Neural crest cell (in vitro differentiated cells): Measurements from ENCODE around the gene OXLD1. TPM values are rescaled to one million over a fixed set of nuclear protein-coding genes. Genes with fewer than 3 reads are reported as not detected.
A peak's percentile ranks its signal among the peaks of the same experiment; 100 is the strongest.

Source experiments
- DNase-seq: peaks from one replicate; pipeline ENCODE4 v3.0.0; 2021; ENCODE audit warnings: low read depth, mixed read lengths, low spot score
- H3K27ac Mint-ChIP-seq: one replicate; pipeline ENCODE4 v1.8.0; 2021; ENCODE audit warnings: mild to moderate bottlenecking, mixed read lengths; ENCODE audit not compliant: unreplicated experiment
- H3K27me3 Mint-ChIP-seq: 2 replicates; pipeline ENCODE4 v1.8.0; 2021; ENCODE audit warnings: low read depth, mild to moderate bottlenecking, mixed read lengths
- H3K36me3 Mint-ChIP-seq: 2 replicates; pipeline ENCODE4 v1.8.0; 2021; ENCODE audit warnings: low read depth, mild to moderate bottlenecking, mixed read lengths
- H3K4me1 Mint-ChIP-seq: 2 replicates; pipeline ENCODE4 v1.8.0; 2021; ENCODE audit warnings: mixed read lengths
- H3K4me3 Mint-ChIP-seq: one replicate; pipeline ENCODE4 v1.8.0; 2021; ENCODE audit warnings: mild to moderate bottlenecking, mixed read lengths
- H3K9me3 Mint-ChIP-seq: 2 replicates; pipeline ENCODE4 v1.8.0; 2021; ENCODE audit warnings: mixed read lengths
- total RNA-seq: library from RNA; stranded (reverse); gene quantifications from 2 replicates; pipeline ENCODE4 v1.2.1, GENCODE V29; 2021
- TF ChIP-seq, protein P1 (sequence below): fragments of 200-600 bp; sonication (generic); conservative IDR thresholded peaks from 2 replicates; pipeline ENCODE4 v1.5.0; 2021; ENCODE audit warnings: antibody characterized with exemption, mild to moderate bottlenecking

The OXLD1 gene
- total RNA-seq, 1 donor from 2014 or later, result 28.2 TPM

GRCh38 chr17:81640011-81640410, 26.4 kb downstream of the OXLD1 start:
- H3K9me3 Mint-ChIP-seq, result no peaks in the 10 kb centered on the region
- H3K27me3 Mint-ChIP-seq, result no peaks in the 10 kb centered on the region
- no peak for DNase-seq
- H3K36me3 Mint-ChIP-seq, result no peaks in the 10 kb centered on the region
- H3K4me1 Mint-ChIP-seq, result peaks cover 14% of the 10 kb centered on the region
- no peak overlapping the region for H3K27ac Mint-ChIP-seq
- H3K4me3 Mint-ChIP-seq, result peak overlapping the region; percentile 74
- TF ChIP-seq, protein P1, sequence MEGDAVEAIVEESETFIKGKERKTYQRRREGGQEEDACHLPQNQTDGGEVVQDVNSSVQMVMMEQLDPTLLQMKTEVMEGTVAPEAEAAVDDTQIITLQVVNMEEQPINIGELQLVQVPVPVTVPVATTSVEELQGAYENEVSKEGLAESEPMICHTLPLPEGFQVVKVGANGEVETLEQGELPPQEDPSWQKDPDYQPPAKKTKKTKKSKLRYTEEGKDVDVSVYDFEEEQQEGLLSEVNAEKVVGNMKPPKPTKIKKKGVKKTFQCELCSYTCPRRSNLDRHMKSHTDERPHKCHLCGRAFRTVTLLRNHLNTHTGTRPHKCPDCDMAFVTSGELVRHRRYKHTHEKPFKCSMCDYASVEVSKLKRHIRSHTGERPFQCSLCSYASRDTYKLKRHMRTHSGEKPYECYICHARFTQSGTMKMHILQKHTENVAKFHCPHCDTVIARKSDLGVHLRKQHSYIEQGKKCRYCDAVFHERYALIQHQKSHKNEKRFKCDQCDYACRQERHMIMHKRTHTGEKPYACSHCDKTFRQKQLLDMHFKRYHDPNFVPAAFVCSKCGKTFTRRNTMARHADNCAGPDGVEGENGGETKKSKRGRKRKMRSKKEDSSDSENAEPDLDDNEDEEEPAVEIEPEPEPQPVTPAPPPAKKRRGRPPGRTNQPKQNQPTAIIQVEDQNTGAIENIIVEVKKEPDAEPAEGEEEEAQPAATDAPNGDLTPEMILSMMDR, result no peak

GRCh38 chr17:81638683-81639082, 27.7 kb downstream of the OXLD1 start:
- Mint-ChIP-seq H3K27me3 (no peaks in the 10 kb centered on the region), H3K4me1 (peaks cover 14% of the 10 kb centered on the region), H3K27ac (no peak overlapping the region), H3K9me3 (no peaks in the 10 kb centered on the region), H3K4me3 (peak overlapping the region; percentile 82), H3K36me3 (no peaks in the 10 kb centered on the region)
- DNase-seq, result no peak
- TF ChIP-seq, protein P1, result no peak

- H3K27ac Mint-ChIP-seq, result peak within 1 kb of the TSS; percentile 96
- H3K9me3 Mint-ChIP-seq, result no peaks in the 10 kb centered on the region
- peak within 1 kb of the TSS; percentile 96 for H3K4me3 Mint-ChIP-seq
- H3K36me3 Mint-ChIP-seq, result no peaks in the 10 kb centered on the region
- DNase-seq, result peak; percentile 88
- no peaks in the 10 kb centered on the region for H3K27me3 Mint-ChIP-seq
- TF ChIP-seq, protein P1, result no peak
- peaks cover 14% of the 10 kb centered on the region for H3K4me1 Mint-ChIP-seq
Measured at GRCh38 chr17:81636505-81637288, 29.7 kb downstream of the OXLD1 start, which contains the start of the genes NPLOC4 and TSPAN10. Gene NPLOC4 (minus strand): TSS chr17:81637112. CDS start chr17:81636930, 182 bp downstream. Gene TSPAN10 (plus strand): TSS chr17:81637196. CDS start chr17:81642413, 5,217 bp downstream.

DNA sequence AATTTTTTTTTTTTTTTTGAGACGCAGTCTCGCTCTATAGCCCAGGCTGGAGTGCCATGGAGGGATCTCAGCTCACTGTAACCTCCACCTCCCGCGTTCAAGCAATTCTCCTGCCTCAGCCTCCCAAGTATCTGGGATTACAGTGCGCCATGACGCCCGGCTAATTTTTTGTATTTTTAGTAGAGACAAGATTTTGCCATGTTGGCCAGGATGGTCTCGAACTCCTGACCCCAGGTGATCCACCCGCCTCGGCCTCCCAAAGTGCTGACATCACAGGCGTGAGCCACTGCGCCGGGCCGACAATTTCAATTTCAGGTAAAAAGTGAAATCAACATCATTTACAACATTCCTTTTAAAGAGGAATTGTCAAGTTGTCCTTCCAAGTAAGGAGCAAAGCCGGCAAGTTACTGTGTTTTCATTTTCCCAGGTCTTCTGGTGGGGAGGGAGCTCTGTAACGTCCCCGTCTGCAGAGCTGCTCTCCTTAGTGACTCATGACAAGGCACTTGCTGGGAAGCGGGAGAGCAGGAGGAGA, 30.4 kb downstream of the OXLD1 start:
- H3K9me3 Mint-ChIP-seq, result no peaks in the 10 kb centered on the region
- no peak for DNase-seq
- peak overlapping the region; percentile 96 for H3K4me3 Mint-ChIP-seq
- TF ChIP-seq, protein P1, result no peak
- H3K27ac Mint-ChIP-seq, result peak overlapping the region; percentile 96
- peaks cover 14% of the 10 kb centered on the region for H3K4me1 Mint-ChIP-seq
- H3K36me3 Mint-ChIP-seq, result no peaks in the 10 kb centered on the region
- no peaks in the 10 kb centered on the region for H3K27me3 Mint-ChIP-seq

- TF ChIP-seq, protein P1, result no peak
- H3K4me1 Mint-ChIP-seq, result peaks cover 14% of the 10 kb centered on the region
- H3K4me3 Mint-ChIP-seq, result peak overlapping the region; percentile 96
- no peak for DNase-seq
- no peaks in the 10 kb centered on the region for H3K9me3 Mint-ChIP-seq
- no peak overlapping the region for H3K27ac Mint-ChIP-seq
- no peaks in the 10 kb centered on the region for H3K36me3 Mint-ChIP-seq
- no peaks in the 10 kb centered on the region for H3K27me3 Mint-ChIP-seq
Measured at GRCh38 chr17:81635431-81635830, 31.0 kb downstream of the OXLD1 start.
